ENCODE results near the gene POFUT1.
"Not testable (repeated sequence)": the region's sequence is repeated elsewhere in the genome, so short reads cannot be mapped to it uniquely, and the experiment has no call there.

Gene POFUT1

GRCh38 chr20:32234135-32234808 lies 26.6 kb downstream of the POFUT1 start:
- no peak for DNase-seq (ENCODE audit: low read depth, low spot score)

- no peak for DNase-seq (ENCODE audit: low read depth, low spot score)
These were observed 27.8 kb downstream of the POFUT1 start for GRCh38 chr20:32235331-32236047.

DNA sequence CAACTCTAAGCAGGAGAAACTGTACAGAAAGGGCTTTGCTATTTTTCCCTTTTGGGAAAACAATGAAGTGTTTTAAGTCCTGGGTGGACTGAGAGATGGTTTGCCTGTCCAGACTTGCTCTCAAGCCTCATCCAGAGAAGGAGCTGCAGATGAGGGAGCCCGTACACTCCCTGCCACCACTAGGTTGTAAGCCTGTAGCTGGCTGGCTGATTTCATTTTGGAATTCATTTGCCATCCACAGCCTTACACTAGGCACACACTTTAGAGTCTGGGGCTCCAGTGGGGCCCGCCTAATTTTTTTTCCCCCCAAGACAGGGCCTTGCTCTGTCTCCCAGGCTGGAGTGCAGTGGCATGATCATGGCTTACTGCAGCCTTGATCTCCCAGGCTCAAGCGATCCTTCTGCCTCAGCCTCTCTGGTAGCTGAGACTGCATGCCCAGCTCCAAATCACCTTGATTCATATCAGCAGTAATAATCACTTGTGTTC lies 28.4 kb downstream of the POFUT1 start:
- no peak for DNase-seq (ENCODE audit: low read depth, low spot score)

GRCh38 chr20:32236819-32237218 lies 29.1 kb downstream of the POFUT1 start:
- DNase-seq (ENCODE audit: low read depth, low spot score), result no peak

- DNase-seq (ENCODE audit: low read depth, low spot score), result no peak
These were observed 29.7 kb downstream of the POFUT1 start for GRCh38 chr20:32237419-32237818.

GRCh38 chr20:32238483-32239425 lies 31.1 kb downstream of the POFUT1 start:
- DNase-seq (ENCODE audit: low read depth, low spot score), result no peak

- no peak for DNase-seq (ENCODE audit: low read depth, low spot score)
These were observed 32.5 kb downstream of the POFUT1 start for GRCh38 chr20:32240205-32240604.

GRCh38 chr20:32241807-32242206 lies 34.1 kb downstream of the POFUT1 start:
- DNase-seq (ENCODE audit: low read depth, low spot score), result no peak

GRCh38 chr20:32244150-32244823 lies 36.6 kb downstream of the POFUT1 start:
- DNase-seq (ENCODE audit: low read depth, low spot score), result no peak

DNA sequence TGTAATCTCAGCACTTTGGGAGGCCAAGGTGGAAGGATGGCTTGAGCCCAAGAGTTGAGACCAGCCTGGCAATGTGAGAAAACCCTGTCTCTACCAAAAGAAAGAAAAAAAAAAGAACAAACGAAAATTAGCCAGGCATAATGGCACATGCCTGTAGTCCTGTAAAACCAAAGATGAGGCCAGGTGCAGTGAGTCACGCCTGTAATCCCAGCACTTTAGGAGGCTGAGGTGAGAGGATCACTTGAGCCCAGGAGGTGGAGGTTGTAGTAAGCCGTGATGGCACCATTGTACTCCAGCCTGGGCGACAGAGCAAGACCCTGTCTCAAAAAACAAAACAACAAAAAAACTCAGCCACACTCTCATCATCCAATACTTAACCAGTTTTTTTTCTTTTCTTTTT lies 37.3 kb downstream of the POFUT1 start:
- DNase-seq (ENCODE audit: low read depth, low spot score), result no peak

- not testable (repeated sequence) for DNase-seq (ENCODE audit: low read depth, low spot score)
These were observed 38.5 kb downstream of the POFUT1 start for GRCh38 chr20:32246208-32246607.

DNA sequence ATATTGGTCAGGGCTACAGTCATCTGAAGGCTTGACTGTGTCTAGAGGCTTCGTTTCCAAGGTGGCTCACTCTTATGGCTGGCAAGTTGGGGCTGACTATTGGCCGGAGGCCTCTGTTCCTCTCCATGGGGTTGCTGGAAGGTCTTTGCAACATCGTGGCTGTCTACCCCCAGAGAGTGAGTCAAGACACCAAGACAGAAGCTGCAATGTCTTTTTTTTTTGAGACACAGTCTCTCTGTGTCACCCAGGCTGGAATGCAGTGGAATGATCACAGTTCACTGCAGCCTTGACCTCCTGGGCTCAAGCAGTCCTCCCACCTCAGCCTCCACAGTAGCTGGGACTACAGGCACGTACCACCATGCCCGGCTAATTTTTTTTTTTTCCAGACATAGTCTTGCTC lies 40.4 kb downstream of the POFUT1 start:
- DNase-seq (ENCODE audit: low read depth, low spot score), result no peak

- no peak for DNase-seq (ENCODE audit: low read depth, low spot score)
These were observed 41.5 kb downstream of the POFUT1 start for GRCh38 chr20:32249030-32249738.

DNA sequence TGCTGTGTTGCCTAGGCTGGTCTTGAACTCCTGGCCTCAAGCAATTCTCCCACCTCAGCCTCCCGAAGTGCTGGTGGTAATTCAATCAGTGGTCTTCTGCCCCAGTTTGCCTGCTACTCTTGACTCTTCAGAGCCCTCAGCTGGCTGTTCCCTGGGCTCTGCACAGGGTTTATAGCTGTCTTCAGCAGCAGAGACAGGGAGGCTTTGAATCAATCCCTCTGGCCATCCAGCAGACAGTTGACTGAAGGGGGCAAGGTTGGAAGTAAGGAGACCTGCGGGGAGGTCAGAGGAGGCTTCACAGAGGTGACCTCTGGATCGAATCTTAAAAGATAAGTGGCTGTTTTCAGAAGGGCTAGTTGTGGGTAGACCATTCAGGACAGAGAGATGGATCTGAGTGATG lies 43.8 kb downstream of the POFUT1 start:
- no peak for DNase-seq (ENCODE audit: low read depth, low spot score)

DNA sequence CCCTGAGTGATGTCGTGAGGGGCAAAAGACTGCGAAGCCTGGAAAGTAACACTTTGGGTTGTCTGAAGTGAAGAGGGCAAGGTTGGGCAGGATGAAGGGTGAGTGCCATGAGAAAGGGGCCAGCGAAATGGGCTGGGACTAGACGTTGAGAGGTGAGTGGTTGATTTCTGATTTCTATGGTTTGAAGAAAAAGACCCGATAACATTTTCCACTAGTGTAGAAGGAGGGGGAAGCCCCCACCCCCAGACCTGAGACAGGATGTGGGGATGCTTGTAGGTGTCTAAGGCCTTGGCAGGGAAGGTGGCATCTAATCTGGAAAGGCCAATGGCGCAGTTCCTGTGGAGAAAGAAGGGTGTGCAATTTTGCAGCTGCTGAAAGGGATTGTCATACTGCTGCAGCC lies 44.5 kb downstream of the POFUT1 start:
- DNase-seq (ENCODE audit: low read depth, low spot score), result no peak

GRCh38 chr20:32260973-32261372 lies 53.3 kb downstream of the POFUT1 start:
- not testable (repeated sequence) for DNase-seq (ENCODE audit: low read depth, low spot score)

DNA sequence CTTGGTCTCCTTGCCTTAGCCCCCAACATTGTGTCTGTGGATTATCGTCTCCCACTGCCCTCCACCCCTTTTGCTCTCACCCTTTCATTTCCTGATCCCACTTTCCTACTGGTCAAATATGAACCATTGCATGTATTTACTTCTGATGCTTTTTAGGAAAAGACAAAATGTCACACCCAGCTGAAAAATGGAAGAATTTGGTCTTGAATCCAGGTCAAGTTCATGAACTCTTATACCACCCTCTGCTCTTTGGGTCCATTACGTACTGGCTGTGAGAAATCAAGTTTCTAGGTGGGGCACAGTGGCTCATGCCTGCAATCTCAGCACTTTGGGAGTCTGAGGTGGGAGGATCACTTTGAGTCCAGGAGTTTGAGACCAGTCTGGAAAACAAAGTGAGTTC lies 54.0 kb downstream of the POFUT1 start:
- DNase-seq (ENCODE audit: low read depth, low spot score), result no peak

GRCh38 chr20:32263398-32263954 lies 55.8 kb downstream of the POFUT1 start:
- no peak for DNase-seq (ENCODE audit: low read depth, low spot score)

- DNase-seq (ENCODE audit: low read depth, low spot score), result no peak
These were observed 63.9 kb downstream of the POFUT1 start for GRCh38 chr20:32271620-32272019.

DNA sequence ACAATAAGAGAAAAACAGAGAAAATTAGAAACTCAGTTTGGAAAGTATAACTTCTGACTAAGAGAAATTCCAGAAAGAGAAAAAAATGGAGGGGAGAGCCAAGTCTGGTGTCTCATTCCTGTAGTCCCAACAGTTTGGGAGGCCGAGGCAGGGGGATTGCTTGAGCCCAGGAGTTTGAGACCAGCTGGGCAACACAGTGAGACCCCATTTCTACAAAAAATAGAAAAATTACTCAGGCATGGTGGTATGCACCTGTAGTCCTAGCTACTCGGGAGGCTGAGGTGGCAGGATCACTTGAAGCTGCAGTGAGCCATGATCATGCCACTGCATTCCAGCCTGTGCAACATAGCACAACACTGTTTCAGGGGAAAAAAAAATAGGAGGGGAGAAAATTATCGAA lies 66.7 kb downstream of the POFUT1 start:
- no peak for DNase-seq (ENCODE audit: low read depth, low spot score)

GRCh38 chr20:32275163-32275562 lies 67.5 kb downstream of the POFUT1 start:
- DNase-seq (ENCODE audit: low read depth, low spot score), result not testable (repeated sequence)
